OCI-LY7 (cell line): ENCODE results near the gene RMND1.

Source experiments
- EZH2phosphoT487 ChIP-seq: fragments of 200-600 bp; sonication (generic); IDR thresholded peaks from 2 replicates; pipeline ENCODE4 v1.6.1; 2018; ENCODE audit warnings: low read depth, borderline replicate concordance, mild to moderate bottlenecking, mixed run types, antibody characterized with exemption, low read length, moderate library complexity, mixed read lengths
- TF ChIP-seq, protein P1 (sequence below): fragments of 200-600 bp; sonication (generic); conservative IDR thresholded peaks from 2 replicates; pipeline ENCODE4 v1.5.1; 2014; ENCODE audit warnings: mild to moderate bottlenecking, antibody characterized with exemption, low read length, moderate library complexity, mixed read lengths

DNA sequence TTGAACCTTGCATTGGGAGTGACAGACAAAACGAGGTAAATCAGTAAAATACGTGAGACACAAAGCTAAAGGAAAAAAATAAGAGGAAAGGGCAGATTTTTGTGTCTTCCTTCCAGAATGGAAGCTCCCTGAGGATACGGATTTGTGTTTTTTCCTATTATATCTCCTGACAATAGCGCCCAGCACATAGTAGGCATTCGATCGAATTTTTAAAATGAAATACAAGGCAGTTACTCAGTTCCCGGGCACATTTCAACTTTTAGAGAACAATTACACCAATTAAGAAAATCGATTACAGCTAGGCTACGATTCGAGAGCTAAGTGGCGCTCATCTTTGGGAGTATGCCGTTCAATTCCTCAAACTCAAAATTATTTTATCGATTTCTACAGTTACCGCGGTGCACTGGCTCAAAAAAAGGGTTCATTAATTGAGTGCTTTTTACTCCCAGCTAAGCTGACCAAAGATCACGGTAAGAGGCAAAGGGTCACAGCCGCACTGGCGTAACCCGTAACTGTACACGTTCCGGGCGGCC is 443 bp downstream of the RMND1 start:
- TF ChIP-seq, protein P1, sequence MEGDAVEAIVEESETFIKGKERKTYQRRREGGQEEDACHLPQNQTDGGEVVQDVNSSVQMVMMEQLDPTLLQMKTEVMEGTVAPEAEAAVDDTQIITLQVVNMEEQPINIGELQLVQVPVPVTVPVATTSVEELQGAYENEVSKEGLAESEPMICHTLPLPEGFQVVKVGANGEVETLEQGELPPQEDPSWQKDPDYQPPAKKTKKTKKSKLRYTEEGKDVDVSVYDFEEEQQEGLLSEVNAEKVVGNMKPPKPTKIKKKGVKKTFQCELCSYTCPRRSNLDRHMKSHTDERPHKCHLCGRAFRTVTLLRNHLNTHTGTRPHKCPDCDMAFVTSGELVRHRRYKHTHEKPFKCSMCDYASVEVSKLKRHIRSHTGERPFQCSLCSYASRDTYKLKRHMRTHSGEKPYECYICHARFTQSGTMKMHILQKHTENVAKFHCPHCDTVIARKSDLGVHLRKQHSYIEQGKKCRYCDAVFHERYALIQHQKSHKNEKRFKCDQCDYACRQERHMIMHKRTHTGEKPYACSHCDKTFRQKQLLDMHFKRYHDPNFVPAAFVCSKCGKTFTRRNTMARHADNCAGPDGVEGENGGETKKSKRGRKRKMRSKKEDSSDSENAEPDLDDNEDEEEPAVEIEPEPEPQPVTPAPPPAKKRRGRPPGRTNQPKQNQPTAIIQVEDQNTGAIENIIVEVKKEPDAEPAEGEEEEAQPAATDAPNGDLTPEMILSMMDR = no peak
- no peak for TF ChIP-seq EZH2phosphoT487
